GM21619 (cell line): Measurements from ENCODE around the gene OR4D9.
"Not testable (repeated sequence)": the region's sequence is repeated elsewhere in the genome, so short reads cannot be mapped to it uniquely, and the experiment has no call there.

ENCODE experiments used
- ATAC-seq: cut with Tn5 transposase; IDR thresholded peaks from one replicate; pipeline ENCODE4 v1.9.1; 2021; ENCODE audit not compliant: unreplicated experiment

The OR4D9 gene

GRCh38 chr11:59510941-59511589, at the start of gene OR4D9:
OR4D9 (plus strand) TSS chr11:59511539; CDS start chr11:59514913, 3,374 bp downstream.
- ATAC-seq = no peak

DNA sequence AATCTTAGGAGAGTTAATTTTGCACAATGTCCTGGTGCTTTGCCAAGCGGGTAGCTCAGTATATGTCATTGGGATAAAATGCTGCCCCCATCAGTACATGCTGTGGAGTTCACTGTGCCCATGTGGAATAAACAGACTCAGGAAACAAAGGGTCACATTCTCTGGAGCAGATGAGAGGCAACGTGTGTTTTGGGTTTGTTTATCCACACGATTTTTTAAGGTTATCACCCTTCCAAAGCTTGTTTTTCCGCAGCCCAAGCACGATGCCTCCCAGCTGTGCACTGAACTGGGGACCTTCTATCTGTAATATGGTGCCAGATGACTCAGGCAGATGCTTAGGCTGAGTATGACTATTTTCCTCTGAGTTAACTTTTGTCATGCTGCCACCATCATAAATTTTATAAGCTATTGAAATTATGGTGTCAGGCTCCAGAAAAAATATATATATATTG, 48.1 kb upstream of the OR4D9 start:
- no peak for ATAC-seq

DNA sequence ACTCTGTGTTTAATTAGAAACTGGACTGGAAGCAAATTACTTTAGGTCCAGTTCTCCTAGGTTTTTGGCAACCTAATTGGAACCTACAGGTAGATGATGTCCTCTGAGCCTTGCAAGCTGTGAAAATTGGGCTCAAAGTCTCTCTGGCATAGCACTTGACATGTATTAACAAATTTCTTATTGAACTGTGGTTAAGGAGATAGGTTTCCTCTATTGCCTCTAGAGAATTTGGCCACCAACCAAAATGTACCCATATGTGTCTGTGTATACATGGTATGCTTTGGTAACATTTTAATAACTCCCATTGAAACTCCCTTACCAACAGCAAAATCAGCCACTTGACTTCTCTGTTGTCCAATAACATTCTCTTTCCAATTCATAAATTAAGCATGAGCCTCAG, 38.3 kb upstream of the OR4D9 start, which contains the start of gene OR4D10:
Gene OR4D10, plus strand, starts transcription at position 301 of the 400 bp plus-strand sequence. CDS start 4,115 bp downstream, outside the sequence.
- ATAC-seq = no peak

GRCh38 chr11:59475176-59475575, 36.2 kb upstream of the OR4D9 start:
- ATAC-seq = no peak

- ATAC-seq = no peak
Measured at GRCh38 chr11:59479906-59480305, 31.4 kb upstream of the OR4D9 start.

- ATAC-seq = no peak
Measured at GRCh38 chr11:59480359-59480758, 31.0 kb upstream of the OR4D9 start.

DNA sequence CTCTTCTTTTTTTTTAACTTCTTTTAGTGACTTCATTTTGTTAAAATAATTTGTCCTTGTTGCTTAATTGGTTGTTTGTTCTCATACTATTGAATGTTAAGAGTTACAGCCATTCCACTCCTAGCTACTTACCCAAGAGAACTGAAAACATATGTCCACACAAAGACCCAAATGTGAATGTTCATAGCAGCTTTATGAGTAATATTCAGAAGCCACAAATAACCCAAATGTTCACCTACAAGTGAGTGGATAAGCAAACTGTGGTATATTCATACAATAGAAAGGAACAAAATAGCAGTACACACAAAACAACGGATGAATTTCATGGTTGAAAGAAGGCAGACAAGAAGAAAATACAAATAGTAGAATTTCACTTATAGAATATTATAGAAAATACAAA, 9.4 kb upstream of the OR4D9 start:
- ATAC-seq = no peak

DNA sequence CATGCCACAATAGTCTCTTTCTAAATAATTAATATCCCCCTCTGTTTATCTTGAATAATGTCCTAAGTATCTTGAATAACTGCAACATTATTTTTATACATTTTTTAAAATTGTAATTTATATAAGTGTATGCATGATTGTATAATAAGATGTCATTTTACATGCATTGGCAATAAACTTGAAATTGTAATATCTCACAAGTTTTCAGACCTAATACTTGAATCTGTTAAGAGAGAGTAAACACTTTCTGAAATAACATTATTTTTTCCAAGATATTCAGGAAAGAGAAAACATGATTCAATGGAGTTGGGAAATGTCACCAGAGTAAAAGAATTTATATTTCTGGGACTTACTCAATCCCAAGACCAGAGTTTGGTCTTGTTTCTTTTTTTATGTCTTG, 8.1 kb upstream of the OR4D9 start, which contains the start of gene OR4D11:
Gene OR4D11, plus strand, starts transcription at position 301 of the 400 bp plus-strand sequence. Its CDS starts 0 bp downstream, at position 301.
- no peak for ATAC-seq

- ATAC-seq = no peak
Measured at GRCh38 chr11:59511675-59512074, 336 bp downstream of the OR4D9 start.

DNA sequence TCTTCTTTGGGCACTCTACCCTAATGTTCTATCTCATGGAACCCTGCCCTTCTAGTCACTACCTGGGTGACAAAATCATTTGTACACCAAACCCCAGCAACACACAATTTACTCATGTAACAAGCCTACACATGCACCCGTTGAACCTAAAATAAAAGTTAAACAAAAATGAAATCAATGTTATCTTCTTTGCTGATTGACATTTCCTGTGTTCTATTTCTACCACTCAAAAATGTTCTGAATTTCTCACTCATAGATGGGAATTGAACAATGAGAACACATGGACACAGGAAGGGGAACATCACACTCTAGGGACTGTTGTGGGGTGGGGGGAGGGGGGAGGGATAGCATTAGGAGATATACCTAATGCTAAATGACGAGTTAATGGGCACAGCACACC, 8.8 kb downstream of the OR4D9 start:
- not testable (repeated sequence) for ATAC-seq

GRCh38 chr11:59520741-59521140, 9.4 kb downstream of the OR4D9 start:
- ATAC-seq = no peak

DNA sequence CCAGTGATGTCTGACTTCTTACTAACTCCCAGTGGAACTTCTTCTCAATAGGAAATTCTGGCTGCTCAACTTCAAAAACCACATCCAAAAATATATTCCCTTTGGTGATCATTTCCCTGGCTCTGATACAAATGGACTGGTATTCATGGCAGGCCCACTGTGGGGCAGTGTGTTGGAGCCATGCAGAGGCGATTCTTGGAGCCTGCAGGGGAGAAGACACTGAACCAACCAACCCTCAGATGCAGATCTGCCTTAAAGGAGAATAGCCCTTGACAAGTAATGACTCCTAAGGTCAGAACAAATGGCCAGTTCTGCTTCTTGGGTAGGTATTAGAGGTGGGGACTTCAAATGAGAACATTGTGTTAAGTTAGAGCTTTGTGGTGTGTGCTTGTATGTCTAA, 12.2 kb downstream of the OR4D9 start:
- ATAC-seq = no peak

DNA sequence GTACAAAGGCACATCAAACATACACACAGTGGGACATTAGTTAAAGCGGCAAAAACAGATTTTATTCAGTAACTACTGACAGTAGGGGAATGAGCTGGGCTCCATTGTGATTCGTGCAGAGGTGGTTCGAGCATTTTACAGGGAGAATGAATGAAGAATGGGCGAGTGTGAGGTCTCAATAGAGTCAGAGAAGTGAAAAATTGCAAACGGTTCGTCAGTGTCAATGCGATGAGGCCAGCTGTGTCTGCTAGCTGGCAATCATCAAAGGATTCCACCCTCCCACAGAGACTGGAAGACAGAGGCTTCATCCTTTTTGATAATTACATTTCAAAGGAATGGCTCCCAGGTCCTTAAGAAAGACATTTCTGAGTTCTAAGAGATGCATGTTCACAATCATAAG, 17.4 kb downstream of the OR4D9 start:
- no peak for ATAC-seq

- ATAC-seq = no peak
Measured at GRCh38 chr11:59532620-59533019, 21.3 kb downstream of the OR4D9 start.

DNA sequence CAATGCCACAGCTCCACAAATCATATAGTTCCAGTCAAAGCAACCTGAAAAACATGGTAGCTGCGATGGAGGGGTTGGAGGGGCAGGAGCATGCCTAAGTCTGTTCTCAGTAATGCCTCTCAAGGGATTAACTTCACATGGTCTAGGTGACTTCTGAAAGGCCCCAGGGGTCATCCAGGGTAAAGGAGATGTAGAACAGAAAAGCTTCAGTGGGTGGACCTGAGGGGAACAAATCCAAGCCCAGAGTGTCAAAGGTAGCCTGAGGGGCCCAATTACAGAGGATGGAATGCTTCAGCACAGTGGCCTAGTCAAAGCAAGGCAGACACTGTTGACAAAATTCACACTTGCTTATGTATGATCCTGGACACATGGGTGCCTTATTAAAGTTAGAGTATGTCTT, 23.3 kb downstream of the OR4D9 start:
- no peak for ATAC-seq

DNA sequence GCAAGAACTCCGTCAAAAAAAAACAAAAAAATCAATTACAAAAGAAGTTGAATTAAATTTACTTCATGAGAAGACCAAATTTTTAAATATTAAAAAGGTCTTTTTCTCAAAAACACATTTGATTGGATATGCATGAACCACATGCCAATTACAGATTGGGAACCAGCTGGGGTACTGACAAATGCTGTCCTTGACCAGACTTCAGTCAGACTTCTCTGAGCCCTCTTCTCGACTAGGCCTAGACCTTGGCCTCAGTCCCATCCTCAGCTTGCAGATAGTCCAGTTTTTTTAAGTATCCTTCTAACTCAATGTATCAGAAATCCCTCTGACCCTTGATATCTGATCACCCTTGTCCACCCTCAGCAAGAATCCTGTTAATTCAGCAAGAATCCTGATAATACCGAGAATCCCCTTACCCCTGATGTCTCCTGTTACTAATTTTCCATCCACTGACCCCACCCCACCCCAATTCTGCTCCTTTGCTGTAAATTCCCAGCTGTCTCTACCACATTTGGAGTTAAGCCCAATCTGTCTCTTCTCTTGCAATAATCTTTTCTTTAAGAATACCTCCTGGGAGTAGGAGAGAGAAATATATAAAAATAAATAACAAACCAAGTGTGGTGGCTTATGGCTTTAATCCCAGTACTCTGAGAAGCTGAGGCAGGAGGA, 30.9 kb downstream of the OR4D9 start:
- ATAC-seq = no peak

GRCh38 chr11:59543713-59544112, 32.4 kb downstream of the OR4D9 start:
- ATAC-seq = not testable (repeated sequence)

- ATAC-seq = no peak
Measured at GRCh38 chr11:59544869-59545178, 33.5 kb downstream of the OR4D9 start.

GRCh38 chr11:59545179-59546020, 34.1 kb downstream of the OR4D9 start:
- no peak for ATAC-seq

GRCh38 chr11:59547605-59548308, 36.4 kb downstream of the OR4D9 start:
- not testable (repeated sequence) for ATAC-seq

GRCh38 chr11:59548309-59548656, 36.9 kb downstream of the OR4D9 start:
- no peak for ATAC-seq
